Adrenal gland (tissue), 5 donors: ENCODE measurements around the gene ARSI.

ENCODE experiments used
- POLR2A ChIP-seq, 2 donors: fragments of 450-650 bp; IDR thresholded peaks; one replicate each; pipeline ENCODE4 v1.6.1; 2017; ENCODE audit warnings: antibody characterized with exemption in 2 of 2, mild to moderate bottlenecking in 2 of 2, moderate library complexity in 1 of 2
- TF ChIP-seq, protein P1 (sequence below), 6 experiments: fragments of 450-650 bp in 4 of 6; fragments of 200-600 bp in 2 of 6; sonication (generic) in 1 of 6; IDR thresholded peaks; 1 replicate in 5 of 6; 2 replicates in 1 of 6; pipeline versions ENCODE4 v1.5.1 to v1.8.0; 2016 to 2021; ENCODE audit warnings: antibody characterized with exemption in 6 of 6, mild to moderate bottlenecking in 2 of 6, moderate library complexity in 1 of 6
- donor health status: DM: no; HTN: no; CAD: no.

DNA sequence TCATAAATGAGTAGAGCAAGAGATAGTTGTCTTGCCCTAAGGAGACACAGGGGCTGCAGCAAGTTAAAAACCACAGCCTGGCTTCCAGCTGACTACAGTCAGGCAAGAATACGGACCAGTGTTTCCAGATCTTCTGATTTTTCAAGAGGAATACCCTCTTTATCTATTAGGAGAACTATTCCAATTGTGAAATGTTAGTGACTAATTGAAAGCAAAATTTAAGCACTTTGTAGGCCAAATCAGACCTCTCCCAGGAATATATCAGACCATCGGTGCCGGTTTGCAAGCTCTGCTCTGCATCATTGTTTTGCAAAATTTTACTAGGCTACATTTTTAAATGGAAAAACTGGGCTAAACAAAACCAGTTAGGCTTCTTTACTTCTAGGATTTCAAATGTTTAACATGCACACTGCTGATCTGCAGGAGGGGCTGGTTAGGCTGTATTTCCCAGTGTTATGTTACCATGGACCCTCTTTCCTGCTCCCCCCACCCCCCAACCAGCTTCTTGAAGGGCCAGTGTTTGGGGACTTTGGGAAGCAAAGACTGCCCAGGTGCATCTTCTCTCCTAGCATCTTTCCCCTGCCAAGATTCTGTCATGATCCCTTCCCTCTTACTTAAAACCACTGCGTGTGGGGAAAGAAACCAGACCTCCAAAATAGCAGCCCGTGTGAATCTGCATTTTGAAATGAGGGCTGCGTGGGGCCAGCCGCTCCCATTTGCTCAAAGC is 1.1 kb upstream of the ARSI start:
- TF ChIP-seq, protein P1, sequence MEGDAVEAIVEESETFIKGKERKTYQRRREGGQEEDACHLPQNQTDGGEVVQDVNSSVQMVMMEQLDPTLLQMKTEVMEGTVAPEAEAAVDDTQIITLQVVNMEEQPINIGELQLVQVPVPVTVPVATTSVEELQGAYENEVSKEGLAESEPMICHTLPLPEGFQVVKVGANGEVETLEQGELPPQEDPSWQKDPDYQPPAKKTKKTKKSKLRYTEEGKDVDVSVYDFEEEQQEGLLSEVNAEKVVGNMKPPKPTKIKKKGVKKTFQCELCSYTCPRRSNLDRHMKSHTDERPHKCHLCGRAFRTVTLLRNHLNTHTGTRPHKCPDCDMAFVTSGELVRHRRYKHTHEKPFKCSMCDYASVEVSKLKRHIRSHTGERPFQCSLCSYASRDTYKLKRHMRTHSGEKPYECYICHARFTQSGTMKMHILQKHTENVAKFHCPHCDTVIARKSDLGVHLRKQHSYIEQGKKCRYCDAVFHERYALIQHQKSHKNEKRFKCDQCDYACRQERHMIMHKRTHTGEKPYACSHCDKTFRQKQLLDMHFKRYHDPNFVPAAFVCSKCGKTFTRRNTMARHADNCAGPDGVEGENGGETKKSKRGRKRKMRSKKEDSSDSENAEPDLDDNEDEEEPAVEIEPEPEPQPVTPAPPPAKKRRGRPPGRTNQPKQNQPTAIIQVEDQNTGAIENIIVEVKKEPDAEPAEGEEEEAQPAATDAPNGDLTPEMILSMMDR (IDR thresholded peaks at IDR 0.05), result no peak
- TF ChIP-seq POLR2A (IDR thresholded peaks at IDR 0.05), result no peak
